GM12892 (cell line): Measurements from ENCODE around the gene ARHGEF33.

ENCODE experiments used
- POLR2A ChIP-seq: IDR thresholded peaks from 2 replicates; pipeline ENCODE4 v1.6.1; 2011; ENCODE audit warnings: low read depth, low read length, control low read depth
- POLR2AphosphoS5 ChIP-seq: IDR thresholded peaks from 2 replicates; pipeline ENCODE4 v1.6.1; 2011; ENCODE audit warnings: low read depth, low read length, control low read depth

DNA sequence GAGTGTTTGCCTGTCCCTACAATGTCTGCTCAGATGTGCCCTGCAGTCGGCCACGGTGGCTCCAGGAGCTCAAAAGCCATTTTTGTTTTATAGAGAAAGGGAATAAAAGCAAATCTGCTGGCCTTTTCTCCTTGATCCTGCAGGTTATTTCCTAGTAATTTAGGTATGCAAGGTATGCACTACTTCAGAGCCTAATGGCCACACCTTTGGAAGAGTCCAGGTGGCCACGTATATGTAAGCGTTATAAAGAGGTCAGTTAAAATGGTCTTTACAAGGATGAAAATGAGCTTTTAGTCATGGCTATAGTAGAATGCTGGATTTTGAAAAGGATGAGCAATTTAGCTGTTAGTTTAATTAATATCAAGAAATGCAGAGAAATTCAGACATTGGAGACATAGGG lies 81.7 kb downstream of the ARHGEF33 start:
- no peak for TF ChIP-seq POLR2A
- TF ChIP-seq POLR2AphosphoS5: no peak
